Lower lobe of right lung (tissue), 2 donors: ENCODE results near the gene HM13. TPM values are rescaled to one million over a fixed set of nuclear protein-coding genes. Genes with fewer than 3 reads are reported as not detected.

Experiments used
- ATAC-seq, 2 donors: fragments of 200-7000 bp; cut with Tn5 transposase; one replicate each; pipeline ENCODE4 v1.9.1; 2020 to 2022; ENCODE audit warnings: mild to moderate bottlenecking in 2 of 2, moderate library complexity in 2 of 2
- DNase-seq: peaks from one replicate; pipeline ENCODE4 v3.0.0-alpha.2; 2020
- H3K27ac ChIP-seq: fragments of 200-600 bp; one replicate; pipeline ENCODE4 v1.8.0; 2022
- H3K27me3 ChIP-seq: fragments of 200-600 bp; one replicate; pipeline ENCODE4 v1.8.0; 2022; ENCODE audit warnings: low read depth
- H3K36me3 ChIP-seq: fragments of 200-600 bp; one replicate; pipeline ENCODE4 v1.8.0; 2022; ENCODE audit warnings: mild to moderate bottlenecking
- H3K4me1 ChIP-seq: fragments of 200-600 bp; one replicate; pipeline ENCODE4 v1.8.0; 2022
- H3K4me3 ChIP-seq: fragments of 200-600 bp; one replicate; pipeline ENCODE4 v1.8.0; 2022; ENCODE audit warnings: mild to moderate bottlenecking
- H3K9me3 ChIP-seq: fragments of 200-600 bp; one replicate; pipeline ENCODE4 v1.8.0; 2022
- intact Hi-C: fragments of 100-400 bp; cut with DNase I; formaldehyde crosslinking; loops from one replicate; pipeline ENCODE4 v1.11.0; 2022
- total RNA-seq: library from RNA; stranded (reverse); fragmentation: NEBNext Ultra II Directional; extraction: Animal tissue kit (Norgen Biotek cat#: 25700); gene quantifications from one replicate; pipeline ENCODE4 v1.2.1, GENCODE V29; 2021
- TF ChIP-seq, protein P1 (sequence below): fragments of 200-600 bp; IDR thresholded peaks from one replicate; pipeline ENCODE4 v1.8.0; 2022; ENCODE audit warnings: antibody characterized with exemption, mild to moderate bottlenecking
- donor health status: DM: no; HTN: yes; CAD: no; lungs with severe emphysema.

Gene HM13
- total RNA-seq, 1 donor from 2014 or later, result 134 TPM

DNA sequence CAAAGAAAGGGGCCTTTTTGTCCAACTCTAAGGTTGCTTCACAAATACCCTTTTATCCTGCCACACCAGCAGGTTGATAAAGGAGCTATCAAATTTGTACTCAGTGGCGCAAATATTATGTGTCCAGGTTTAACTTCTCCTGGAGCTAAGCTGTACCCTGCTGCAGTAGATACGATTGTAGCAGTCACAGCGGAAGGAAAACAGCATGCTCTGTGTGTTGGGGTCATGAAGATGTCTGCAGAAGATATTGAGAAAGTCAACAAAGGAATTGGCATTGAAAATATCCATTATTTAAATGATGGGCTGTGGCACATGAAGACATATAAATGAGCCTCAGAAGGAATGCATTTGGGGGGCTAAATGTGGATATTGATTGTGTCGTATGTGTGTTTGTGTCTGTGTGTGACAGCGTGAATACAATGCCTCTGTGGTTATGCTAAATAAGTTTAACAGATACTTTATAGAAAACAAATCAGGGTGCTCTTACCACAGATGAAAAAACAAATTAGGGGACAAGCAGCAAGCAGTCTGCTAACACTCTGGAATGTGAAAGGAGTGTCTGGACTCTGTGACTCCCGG is 33.6 kb downstream of the HM13 start:
- intact Hi-C loops, result no loop called here
- no peak for ATAC-seq
- Histone ChIP-seq H3K4me3 (peak overlapping the region; percentile 62), H3K36me3 (peaks cover 78% of the 10 kb centered on the region), H3K4me1 (peaks cover 28% of the 10 kb centered on the region), H3K9me3 (no peaks in the 10 kb centered on the region), H3K27me3 (no peaks in the 10 kb centered on the region), H3K27ac (peak overlapping the region; percentile 90)
- no peak for DNase-seq
- TF ChIP-seq, protein P1, sequence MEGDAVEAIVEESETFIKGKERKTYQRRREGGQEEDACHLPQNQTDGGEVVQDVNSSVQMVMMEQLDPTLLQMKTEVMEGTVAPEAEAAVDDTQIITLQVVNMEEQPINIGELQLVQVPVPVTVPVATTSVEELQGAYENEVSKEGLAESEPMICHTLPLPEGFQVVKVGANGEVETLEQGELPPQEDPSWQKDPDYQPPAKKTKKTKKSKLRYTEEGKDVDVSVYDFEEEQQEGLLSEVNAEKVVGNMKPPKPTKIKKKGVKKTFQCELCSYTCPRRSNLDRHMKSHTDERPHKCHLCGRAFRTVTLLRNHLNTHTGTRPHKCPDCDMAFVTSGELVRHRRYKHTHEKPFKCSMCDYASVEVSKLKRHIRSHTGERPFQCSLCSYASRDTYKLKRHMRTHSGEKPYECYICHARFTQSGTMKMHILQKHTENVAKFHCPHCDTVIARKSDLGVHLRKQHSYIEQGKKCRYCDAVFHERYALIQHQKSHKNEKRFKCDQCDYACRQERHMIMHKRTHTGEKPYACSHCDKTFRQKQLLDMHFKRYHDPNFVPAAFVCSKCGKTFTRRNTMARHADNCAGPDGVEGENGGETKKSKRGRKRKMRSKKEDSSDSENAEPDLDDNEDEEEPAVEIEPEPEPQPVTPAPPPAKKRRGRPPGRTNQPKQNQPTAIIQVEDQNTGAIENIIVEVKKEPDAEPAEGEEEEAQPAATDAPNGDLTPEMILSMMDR, result no peak

DNA sequence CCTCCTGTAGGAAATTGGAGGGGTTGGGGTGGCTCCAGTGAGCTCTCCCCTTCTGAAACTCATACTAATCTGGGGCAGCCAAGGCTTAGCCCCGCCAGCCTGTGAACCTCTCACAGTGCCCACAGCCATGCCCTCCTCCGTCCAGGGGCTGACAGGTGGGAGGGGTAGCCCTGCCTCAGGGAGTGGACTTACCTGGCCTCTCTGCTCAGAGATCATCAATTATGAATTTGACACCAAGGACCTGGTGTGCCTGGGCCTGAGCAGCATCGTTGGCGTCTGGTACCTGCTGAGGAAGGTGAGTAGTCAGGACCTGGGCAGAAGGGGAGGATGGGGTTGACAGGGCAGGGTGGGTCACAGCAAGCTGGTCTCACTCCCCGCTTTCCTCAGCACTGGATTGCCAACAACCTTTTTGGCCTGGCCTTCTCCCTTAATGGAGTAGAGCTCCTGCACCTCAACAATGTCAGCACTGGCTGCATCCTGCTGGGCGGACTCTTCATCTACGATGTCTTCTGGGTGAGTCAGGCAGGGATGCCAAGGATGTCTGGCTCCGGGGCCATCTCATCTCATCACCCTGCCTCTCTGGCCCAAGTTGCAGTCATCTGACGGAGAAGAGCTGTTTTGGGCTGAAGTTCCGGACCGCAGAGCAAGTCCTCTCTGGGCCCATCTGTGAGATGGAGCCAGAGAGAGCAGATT is 34.7 kb downstream of the HM13 start:
- H3K36me3 ChIP-seq, result peaks cover 82% of the 10 kb centered on the region
- ATAC-seq, result no peak
- H3K4me3 ChIP-seq, result no peak overlapping the region
- TF ChIP-seq, protein P1, result no peak
- no peak for DNase-seq
- H3K9me3 ChIP-seq, result no peaks in the 10 kb centered on the region
- H3K4me1 ChIP-seq, result peaks cover 25% of the 10 kb centered on the region
- H3K27me3 ChIP-seq, result no peaks in the 10 kb centered on the region
- H3K27ac ChIP-seq, result no peak overlapping the region
- intact Hi-C loops, result no loop called here

DNA sequence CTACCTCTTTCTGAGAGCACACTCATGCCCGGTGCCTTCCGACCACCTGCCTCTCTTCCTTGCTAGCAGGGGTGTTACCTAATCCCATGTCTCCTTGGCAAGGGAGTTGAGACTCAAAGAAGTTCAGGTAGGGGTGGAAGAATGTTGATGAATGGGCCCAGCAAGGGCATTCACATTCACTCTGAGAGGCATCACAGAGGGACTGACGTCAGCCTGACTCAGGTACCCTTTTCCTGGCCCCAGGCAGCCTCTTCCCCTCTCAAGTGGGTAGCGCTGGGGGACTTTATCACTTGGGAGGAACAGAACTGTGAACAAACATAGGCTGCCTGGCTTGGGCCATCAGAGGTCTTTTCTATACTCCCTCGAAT is 35.3 kb downstream of the HM13 start:
- Histone ChIP-seq H3K4me1 (peaks cover 19% of the 10 kb centered on the region), H3K9me3 (no peaks in the 10 kb centered on the region), H3K4me3 (no peak overlapping the region), H3K27me3 (no peaks in the 10 kb centered on the region), H3K27ac (no peak overlapping the region), H3K36me3 (peaks cover 82% of the 10 kb centered on the region)
- ATAC-seq (no peak), DNase-seq (no peak)
- intact Hi-C loops, result no loop called here
- TF ChIP-seq, protein P1, result no peak

DNA sequence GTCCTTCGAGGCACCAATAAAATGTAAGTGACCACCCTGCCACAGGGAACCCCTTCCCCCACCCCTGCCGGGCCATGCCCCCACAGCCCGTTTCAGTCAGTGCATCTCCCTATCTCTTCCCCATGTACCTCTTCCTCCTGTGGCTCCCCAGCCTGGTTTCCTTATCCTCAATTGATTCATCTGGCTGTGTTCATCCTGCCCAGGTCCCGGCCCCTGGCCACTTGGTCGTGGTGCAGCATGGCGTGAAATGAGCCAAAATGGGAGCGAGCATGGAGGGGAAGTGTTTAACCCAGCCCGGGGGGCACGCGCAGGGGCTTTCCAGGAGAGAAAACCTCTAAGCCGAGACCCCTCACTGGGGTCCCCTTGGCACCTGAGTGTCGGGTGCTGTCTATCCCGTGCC is 35.9 kb downstream of the HM13 start:
- DNase-seq (no peak), ATAC-seq (no peak)
- Histone ChIP-seq H3K27me3 (no peaks in the 10 kb centered on the region), H3K9me3 (no peaks in the 10 kb centered on the region), H3K4me3 (no peak overlapping the region), H3K4me1 (peaks cover 19% of the 10 kb centered on the region), H3K36me3 (peaks cover 82% of the 10 kb centered on the region), H3K27ac (no peak overlapping the region)
- intact Hi-C loops, result no loop called here
- TF ChIP-seq, protein P1, result no peak

DNA sequence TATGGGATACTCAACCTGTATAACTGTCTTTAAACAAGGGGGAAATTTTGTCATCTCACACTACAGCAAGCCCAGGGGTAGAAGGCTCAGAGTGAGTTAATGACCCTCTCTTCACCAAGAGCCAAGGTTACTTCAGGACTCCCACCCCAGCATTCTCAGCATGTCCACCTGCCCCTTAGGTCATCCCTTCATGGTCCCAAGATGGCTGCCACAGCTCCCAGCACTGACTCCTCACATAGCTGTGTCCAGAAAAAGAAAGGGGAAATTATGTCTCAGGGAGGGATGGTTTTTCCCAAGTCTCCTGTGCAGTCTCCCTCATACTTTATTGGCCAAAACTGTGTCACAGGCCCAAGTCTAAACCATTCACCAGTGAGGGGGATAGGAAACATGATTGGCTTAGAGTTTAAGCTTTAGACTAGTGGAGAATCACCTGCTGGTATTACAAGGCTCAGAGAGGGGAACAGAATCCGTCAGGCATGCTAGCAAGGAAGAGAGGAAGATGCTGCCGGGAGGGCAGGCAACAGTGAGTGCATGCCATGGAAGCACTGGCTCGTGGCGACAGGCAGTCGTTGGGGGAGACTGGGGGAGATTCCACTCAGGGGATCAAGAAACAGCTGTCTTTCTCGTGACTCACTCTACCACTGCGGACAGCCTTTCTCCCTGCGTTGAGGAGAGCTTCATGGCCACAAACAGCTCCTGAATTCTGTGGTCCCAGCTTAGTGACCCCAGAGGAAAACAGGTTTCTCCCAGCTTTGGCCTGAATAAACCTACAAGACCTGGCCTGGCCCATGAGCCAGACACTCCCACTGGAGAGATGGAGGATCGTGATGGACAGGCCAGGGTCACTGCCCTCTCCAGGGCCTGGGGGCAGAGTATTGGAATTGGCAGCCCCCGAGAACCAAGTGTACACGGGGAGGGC is 37.2 kb downstream of the HM13 start:
- Histone ChIP-seq H3K36me3 (peaks cover 92% of the 10 kb centered on the region), H3K27ac (no peak overlapping the region), H3K4me3 (no peak overlapping the region), H3K27me3 (no peaks in the 10 kb centered on the region), H3K4me1 (peaks cover 17% of the 10 kb centered on the region), H3K9me3 (no peaks in the 10 kb centered on the region)
- TF ChIP-seq, protein P1, result no peak
- intact Hi-C loops, result no loop called here
- peak; percentile 22 for DNase-seq
- no peak for ATAC-seq
